Measurements from ENCODE around the gene ZNF117. TPM values are rescaled to one million over a fixed set of nuclear protein-coding genes. Genes with fewer than 3 reads are reported as not detected.

The ZNF117 gene
- total and polyA plus RNA-seq, 9 of the 15 experiments (the other 6 are each of a cell fraction or from before 2014, with no cell fraction given) = 2.5 to 18.9 (median 14.1) TPM

- TF ChIP-seq BCLAF1 (IDR thresholded peaks at IDR 0.05; ENCODE audit: borderline replicate concordance in 1 of 2, control insufficient read depth in 1 of 2, low read depth in 2 of 2, low read length in 1 of 2) (peak in 1 of 2 experiments; percentile 83; a peak in 1 of 4 replicates), SRSF7 (optimal IDR thresholded peaks at IDR 0.05; ENCODE audit: low read depth, low read length) (no peak), ZNF668 (CRISPR knock-in tag; IDR thresholded peaks at IDR 0.05) (0 out of 2 replicates have a peak, but pooled peaks have one; percentile 61), E2F8 (IDR thresholded peaks at IDR 0.05; ENCODE audit: low read depth, partially characterized antibody) (peak; percentile 51), SIX5 (IDR thresholded peaks at IDR 0.05; ENCODE audit: borderline replicate concordance in 1 of 2, insufficient read depth in 1 of 2, low read depth in 1 of 2, low read length in 2 of 2) (no peak), ZNF197 (CRISPR knock-in tag; IDR thresholded peaks at IDR 0.05; ENCODE audit: low read depth) (peak; percentile 79; the same call in 1 of the 2 replicates), ZNF398 (CRISPR knock-in tag; IDR thresholded peaks at IDR 0.05) (no peak), ZKSCAN1 (IDR thresholded peaks at IDR 0.05; ENCODE audit: low read depth, low read length) (no peak), SREBF1 (IDR thresholded peaks at IDR 0.05; ENCODE audit: borderline replicate concordance, low read depth, low read length) (no peak), MYC (IDR thresholded peaks at IDR 0.05; ENCODE audit: low read depth, low read length) (peak; percentile 60; the same call in 1 of the 2 replicates), MYC (CRISPR knock-in tag; IDR thresholded peaks at IDR 0.05; ENCODE audit: borderline replicate concordance, low read depth) (0 out of 2 replicates have a peak, but pooled peaks have one; percentile 47), SMARCA4 (IDR thresholded peaks at IDR 0.05) (peak; percentile 100), ZNF134 (CRISPR knock-in tag; conservative IDR thresholded peaks at IDR 0.05) (0 out of 2 replicates have a peak, but pooled peaks have one; percentile 54), ZC3H4 (CRISPR knock-in tag; IDR thresholded peaks at IDR 0.05; ENCODE audit: borderline replicate concordance) (no peak), ESRRA (IDR thresholded peaks at IDR 0.05; ENCODE audit: borderline replicate concordance, low read depth) (peak; percentile 98), CC2D1A (IDR thresholded peaks at IDR 0.05) (peak; percentile 98), HNRNPL (IDR thresholded peaks at IDR 0.05; ENCODE audit: low read depth, low read length) (no peak), TRIM28 (IDR thresholded peaks at IDR 0.05) (peak; percentile 96)
Observed at GRCh38 chr7:64999165-65000004, 8.5 kb upstream of the ZNF117 start (continued).

Data from K562 (cell line).